Muscle of back (tissue), 13 donors: ENCODE results near the gene FBXO7. TPM values are rescaled to one million over a fixed set of nuclear protein-coding genes. Genes with fewer than 3 reads are reported as not detected.
A peak's percentile ranks its signal among the peaks of the same experiment; 100 is the strongest.
"Not testable (repeated sequence)": the region's sequence is repeated elsewhere in the genome, so short reads cannot be mapped to it uniquely, and the experiment has no call there.

Experiments
- DNase-seq, 3 donors: peaks; one replicate each; pipeline versions ENCODE4 v3.0.0 to v3.0.0-alpha.2; 2013
- long read RNA-seq, 9 donors: transcript quantifications; one replicate each; lab custom pipeline, GENCODE V29; 2026
- polyA plus RNA-seq, 10 donors: library from polyadenylated mRNA; unstranded; fragments of 120-200 nt; gene quantifications; one replicate each; pipeline ENCODE4 v1.2.1, GENCODE V29; 2013; ENCODE audit not compliant: insufficient read length in 10 of 10

FBXO7 gene
- polyA plus RNA-seq, result 10 to 100 TPM; 55.5 to 87.1 (median 63.4) TPM
- long read RNA-seq, donor 1, transcript FBXO7-201 (9 exons, 2,195 nt), result major isoform, 13 of 35 reads
- long read RNA-seq, donor 1, partial matches to known transcripts, result 14 of 35 reads
- long read RNA-seq, donor 1, other reads (novel, unspliced or antisense), result 0 of 35 reads
- long read RNA-seq, donor 2, transcript FBXO7-202 (9 exons, 1,888 nt), result minor isoform, 5 of 17 reads
- long read RNA-seq, donor 2, transcript FBXO7-201 (9 exons, 2,195 nt), result major isoform, 10 of 17 reads
- long read RNA-seq, donor 2, partial matches to known transcripts, result 0 of 17 reads
- long read RNA-seq, donor 2, other reads (novel, unspliced or antisense), result 0 of 17 reads
- long read RNA-seq, donor 3, result 0 reads
- long read RNA-seq, donor 4, transcript FBXO7-201 (9 exons, 2,195 nt), result major isoform, 11 of 18 reads
- long read RNA-seq, donor 4, transcript FBXO7-202 (9 exons, 1,888 nt), result minor isoform, 6 of 18 reads
- long read RNA-seq, donor 4, partial matches to known transcripts, result 0 of 18 reads
- long read RNA-seq, donor 4, other reads (novel, unspliced or antisense), result 0 of 18 reads
- long read RNA-seq, donor 5, transcript FBXO7-202 (9 exons, 1,888 nt), result minor isoform, 5 of 40 reads
- long read RNA-seq, donor 5, transcript FBXO7-201 (9 exons, 2,195 nt), result major isoform, 10 of 40 reads
- long read RNA-seq, donor 5, partial matches to known transcripts, result 20 of 40 reads
- long read RNA-seq, donor 5, other reads (novel, unspliced or antisense), result 0 of 40 reads
- long read RNA-seq, donor 6, transcript FBXO7-201 (9 exons, 2,195 nt), result major isoform, 7 of 44 reads
- long read RNA-seq, donor 6, partial matches to known transcripts, result 29 of 44 reads
- long read RNA-seq, donor 6, other reads (novel, unspliced or antisense), result 0 of 44 reads
- long read RNA-seq, donor 7, transcript FBXO7-201 (9 exons, 2,195 nt), result major isoform, 5 of 14 reads
- long read RNA-seq, donor 7, partial matches to known transcripts, result 0 of 14 reads
- long read RNA-seq, donor 7, other reads (novel, unspliced or antisense), result 0 of 14 reads
- long read RNA-seq, donor 8, transcript FBXO7-201 (9 exons, 2,195 nt), result major isoform, 15 of 31 reads
- long read RNA-seq, donor 8, transcript FBXO7-202 (9 exons, 1,888 nt), result minor isoform, 5 of 31 reads
- long read RNA-seq, donor 8, partial matches to known transcripts, result 5 of 31 reads
- long read RNA-seq, donor 8, other reads (novel, unspliced or antisense), result 0 of 31 reads
- long read RNA-seq, donor 9, partial matches to known transcripts, result 0 of 1 reads
- long read RNA-seq, donor 9, other reads (novel, unspliced or antisense), result 0 of 1 reads

- peak; percentile 93 to 98 (median 96) for DNase-seq
Measured at GRCh38 chr22:32474635-32475467, at the start of gene FBXO7. Gene FBXO7, plus strand, starts transcription at chr22:32474811. Its CDS starts 192 bp downstream, at chr22:32475003.

- DNase-seq, result no peak
Measured at GRCh38 chr22:32426881-32427280, 47.7 kb upstream of the FBXO7 start.

- DNase-seq, result no peak
Measured at GRCh38 chr22:32430352-32430751, 44.3 kb upstream of the FBXO7 start.

- peak in 1 of 3 donors; percentile 6 for DNase-seq
Measured at GRCh38 chr22:32444068-32444467, 30.5 kb upstream of the FBXO7 start.

GRCh38 chr22:32446321-32446720 lies 28.3 kb upstream of the FBXO7 start:
- no peak for DNase-seq

GRCh38 chr22:32448980-32449379 lies 25.6 kb upstream of the FBXO7 start:
- no peak for DNase-seq

- DNase-seq, result no peak
Measured at GRCh38 chr22:32457031-32457430, 17.6 kb upstream of the FBXO7 start.

GRCh38 chr22:32462452-32462851 lies 12.2 kb upstream of the FBXO7 start:
- DNase-seq, result no peak

GRCh38 chr22:32465661-32466060 lies 8.9 kb upstream of the FBXO7 start:
- no peak for DNase-seq

- no peak for DNase-seq
Measured at GRCh38 chr22:32466496-32466895, 8.1 kb upstream of the FBXO7 start.

GRCh38 chr22:32469799-32470212 lies 4.8 kb upstream of the FBXO7 start:
- peak in 2 of 3 donors; percentile 3 to 38 for DNase-seq

- peak; percentile 49 to 78 (median 58) for DNase-seq
Measured at GRCh38 chr22:32473388-32473952, 1.1 kb upstream of the FBXO7 start.

GRCh38 chr22:32475468-32476010 lies 928 bp downstream of the FBXO7 start:
- peak in 2 of 3 donors; percentile 59 to 87 for DNase-seq

- DNase-seq, result peak in 1 of 3 donors; percentile 6
Measured at GRCh38 chr22:32476281-32477195, 1.9 kb downstream of the FBXO7 start.

- DNase-seq, result no peak
Measured at GRCh38 chr22:32477596-32477995, 3.0 kb downstream of the FBXO7 start.

GRCh38 chr22:32478552-32478951 lies 3.9 kb downstream of the FBXO7 start:
- DNase-seq, result not testable (repeated sequence)

GRCh38 chr22:32478994-32479393 lies 4.4 kb downstream of the FBXO7 start:
- no peak for DNase-seq

- no peak for DNase-seq
Measured at GRCh38 chr22:32480238-32480637, 5.6 kb downstream of the FBXO7 start.

GRCh38 chr22:32482708-32483107 lies 8.1 kb downstream of the FBXO7 start:
- DNase-seq, result no peak
